HL-60 (cell line): Measurements from ENCODE around the gene RPRD1B.

ENCODE experiments used
- POLR2AphosphoS5 ChIP-seq: IDR thresholded peaks from 2 replicates; pipeline ENCODE4 v1.6.1; 2012; ENCODE audit warnings: low read depth
- TF ChIP-seq, protein P1 (sequence below): IDR thresholded peaks from one replicate; pipeline ENCODE4 v1.5.1; 2011; ENCODE audit warnings: low read length, control low read depth, inconsistent platforms; ENCODE audit not compliant: insufficient read depth

GRCh38 chr20:38139977-38140753, 106.6 kb downstream of the RPRD1B start:
- TF ChIP-seq, protein P1, sequence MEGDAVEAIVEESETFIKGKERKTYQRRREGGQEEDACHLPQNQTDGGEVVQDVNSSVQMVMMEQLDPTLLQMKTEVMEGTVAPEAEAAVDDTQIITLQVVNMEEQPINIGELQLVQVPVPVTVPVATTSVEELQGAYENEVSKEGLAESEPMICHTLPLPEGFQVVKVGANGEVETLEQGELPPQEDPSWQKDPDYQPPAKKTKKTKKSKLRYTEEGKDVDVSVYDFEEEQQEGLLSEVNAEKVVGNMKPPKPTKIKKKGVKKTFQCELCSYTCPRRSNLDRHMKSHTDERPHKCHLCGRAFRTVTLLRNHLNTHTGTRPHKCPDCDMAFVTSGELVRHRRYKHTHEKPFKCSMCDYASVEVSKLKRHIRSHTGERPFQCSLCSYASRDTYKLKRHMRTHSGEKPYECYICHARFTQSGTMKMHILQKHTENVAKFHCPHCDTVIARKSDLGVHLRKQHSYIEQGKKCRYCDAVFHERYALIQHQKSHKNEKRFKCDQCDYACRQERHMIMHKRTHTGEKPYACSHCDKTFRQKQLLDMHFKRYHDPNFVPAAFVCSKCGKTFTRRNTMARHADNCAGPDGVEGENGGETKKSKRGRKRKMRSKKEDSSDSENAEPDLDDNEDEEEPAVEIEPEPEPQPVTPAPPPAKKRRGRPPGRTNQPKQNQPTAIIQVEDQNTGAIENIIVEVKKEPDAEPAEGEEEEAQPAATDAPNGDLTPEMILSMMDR: no peak
- no peak for TF ChIP-seq POLR2AphosphoS5
